ENCODE data around the gene ARID3B. TPM values are rescaled to one million over a fixed set of nuclear protein-coding genes. Genes with fewer than 3 reads are reported as not detected.

Gene ARID3B
- total RNA-seq, 3 donors from 2014 or later: 5.2 to 6.0 (median 5.9) TPM

- Histone ChIP-seq H3K4me3 (no peak overlapping the region), H3K27ac (no peak overlapping the region), H3K36me3 (no peaks in the 10 kb centered on the region), H3K27me3 (no peaks in the 10 kb centered on the region), H3K9me3 (no peaks in the 10 kb centered on the region), H3K4me1 (no peaks in the 10 kb centered on the region)
- intact Hi-C loops (cut with DNase I; ENCODE audit: low total_unique reads): no loop called here
- TF ChIP-seq CTCF (IDR thresholded peaks at IDR 0.05) (no peak), POLR2A (IDR thresholded peaks at IDR 0.05) (no peak)
- no peak for DNase-seq (ENCODE audit: low spot score in 2 of 2)
These were observed 64.2 kb downstream of the ARID3B start for GRCh38 chr15:74604983-74605794.

- Histone ChIP-seq H3K27me3 (no peaks in the 10 kb centered on the region), H3K4me3 (no peak overlapping the region), H3K4me1 (no peaks in the 10 kb centered on the region), H3K36me3 (no peaks in the 10 kb centered on the region), H3K27ac (no peak overlapping the region), H3K9me3 (no peaks in the 10 kb centered on the region)
- TF ChIP-seq CTCF (IDR thresholded peaks at IDR 0.05) (no peak), POLR2A (IDR thresholded peaks at IDR 0.05) (no peak), POLR2AphosphoS5 (IDR thresholded peaks at IDR 0.05) (no peak)
- intact Hi-C loops (cut with DNase I; ENCODE audit: low total_unique reads): no loop called here
- no peak for DNase-seq (ENCODE audit: low spot score in 2 of 2)
These were observed 64.8 kb downstream of the ARID3B start for GRCh38 chr15:74605795-74606150.

- TF ChIP-seq POLR2AphosphoS5 (IDR thresholded peaks at IDR 0.05): no peak
- TF ChIP-seq CTCF (IDR thresholded peaks at IDR 0.05): no peak
- TF ChIP-seq POLR2A (IDR thresholded peaks at IDR 0.05): no peak
- intact Hi-C loops (cut with DNase I; ENCODE audit: low total_unique reads): no loop called here
These were observed 67.8 kb downstream of the ARID3B start for GRCh38 chr15:74608786-74609185.

GRCh38 chr15:74609938-74610301, 68.9 kb downstream of the ARID3B start:
- Histone ChIP-seq H3K36me3 (no peaks in the 10 kb centered on the region), H3K27me3 (no peaks in the 10 kb centered on the region), H3K27ac (no peak overlapping the region), H3K4me3 (no peak overlapping the region), H3K9me3 (no peaks in the 10 kb centered on the region), H3K4me1 (no peaks in the 10 kb centered on the region)
- intact Hi-C loops (cut with DNase I; ENCODE audit: low total_unique reads): loop anchor here (10.0 kb wide), 1 partner anchor 65 kb away; the partner anchor contains the start of gene ARID3B
- TF ChIP-seq POLR2A (IDR thresholded peaks at IDR 0.05): no peak
- no peak for TF ChIP-seq POLR2AphosphoS5 (IDR thresholded peaks at IDR 0.05)
- no peak for TF ChIP-seq CTCF (IDR thresholded peaks at IDR 0.05)
- no peak for DNase-seq (ENCODE audit: low spot score in 2 of 2)

More at GRCh38 chr15:74608786-74609185, 67.8 kb downstream of the ARID3B start:
- Histone ChIP-seq H3K4me3 (no peak overlapping the region), H3K27ac (no peak overlapping the region), H3K9me3 (no peaks in the 10 kb centered on the region), H3K4me1 (no peaks in the 10 kb centered on the region), H3K36me3 (no peaks in the 10 kb centered on the region), H3K27me3 (no peaks in the 10 kb centered on the region)
- no peak for DNase-seq (ENCODE audit: low spot score in 2 of 2)

GRCh38 chr15:74610302-74610951, 69.4 kb downstream of the ARID3B start:
- no peaks in the 10 kb centered on the region for H3K36me3 ChIP-seq
- H3K27me3 ChIP-seq: no peaks in the 10 kb centered on the region
- no peak for DNase-seq (ENCODE audit: low spot score in 2 of 2)
- no peak overlapping the region for H3K4me3 ChIP-seq
- H3K27ac ChIP-seq: no peak overlapping the region
- TF ChIP-seq POLR2A (IDR thresholded peaks at IDR 0.05): no peak
- TF ChIP-seq CTCF (IDR thresholded peaks at IDR 0.05): no peak
- no peak for TF ChIP-seq POLR2AphosphoS5 (IDR thresholded peaks at IDR 0.05)
- intact Hi-C loops (cut with DNase I; ENCODE audit: low total_unique reads): loop anchor here (10.0 kb wide), 1 partner anchor 66 kb away; the partner anchor contains the start of gene ARID3B
- no peaks in the 10 kb centered on the region for H3K9me3 ChIP-seq
- no peaks in the 10 kb centered on the region for H3K4me1 ChIP-seq

Measured in breast epithelium (tissue), 4 donors.